HTERT RPE-1 (cell line): ENCODE results near the gene TFEB.

Experiments
- in situ Hi-C: fragments of 300-500 bp; cut with MboI; formaldehyde crosslinking; loops from 4 replicates; pipeline ENCODE4 v1.14.3; 2020; ENCODE audit warnings: low sequenced_read_pairs

Gene TFEB

GRCh38 chr6:41655176-41655575, 80.2 kb downstream of the TFEB start:
- in situ Hi-C loops, result no loop called here

DNA sequence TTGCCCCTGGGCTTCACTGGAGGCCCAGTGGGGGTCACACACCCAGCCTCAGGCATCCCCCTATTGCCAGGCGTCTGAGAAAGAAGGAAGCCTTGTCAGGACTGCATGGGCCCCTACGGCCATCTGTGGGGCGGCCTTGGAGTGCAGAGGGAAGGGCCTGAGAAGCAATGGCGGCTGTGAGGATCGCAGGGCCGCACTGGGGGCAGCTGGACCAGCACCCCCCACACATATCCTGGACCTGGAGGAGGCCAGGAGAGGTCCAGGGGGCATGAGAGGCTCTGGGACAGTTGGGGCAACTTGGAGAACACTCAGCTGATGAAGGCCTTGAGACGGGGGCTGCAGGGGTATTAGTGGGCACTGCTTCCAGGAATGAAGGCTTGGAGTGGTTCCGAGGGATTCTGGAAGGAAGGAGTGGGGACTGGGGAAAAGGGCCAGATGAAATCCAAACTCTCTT, 80.7 kb downstream of the TFEB start:
- in situ Hi-C loops, result no loop called here

DNA sequence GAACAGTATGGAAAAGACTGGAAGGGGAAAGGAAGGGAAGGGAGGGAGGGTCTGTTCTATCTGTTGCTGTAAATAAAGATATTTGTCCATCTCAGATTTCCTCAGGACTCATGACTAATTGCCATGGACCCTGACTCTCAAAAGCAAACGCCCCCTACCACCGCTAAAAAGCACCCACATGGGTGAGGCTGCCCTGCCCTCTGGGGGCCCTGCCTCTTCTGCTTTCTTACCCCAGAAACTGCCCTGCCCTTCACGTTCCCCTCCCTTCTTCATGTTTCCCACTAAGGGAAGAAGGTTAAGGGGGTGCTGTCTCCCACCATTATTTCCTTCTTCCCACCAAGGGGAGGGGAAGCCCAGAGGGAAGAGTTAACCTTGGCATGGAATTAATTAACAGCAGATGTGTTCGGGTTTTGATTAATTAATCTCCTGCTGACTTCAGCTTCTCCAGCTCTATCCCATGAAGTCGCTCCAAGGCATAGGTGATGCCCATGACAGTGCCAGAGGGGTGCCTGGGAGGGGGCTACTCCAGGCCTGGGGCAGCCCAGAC, 81.2 kb downstream of the TFEB start:
- in situ Hi-C loops, result no loop called here

- in situ Hi-C loops, result no loop called here
Measured at GRCh38 chr6:41653691-41654090, 81.7 kb downstream of the TFEB start.

DNA sequence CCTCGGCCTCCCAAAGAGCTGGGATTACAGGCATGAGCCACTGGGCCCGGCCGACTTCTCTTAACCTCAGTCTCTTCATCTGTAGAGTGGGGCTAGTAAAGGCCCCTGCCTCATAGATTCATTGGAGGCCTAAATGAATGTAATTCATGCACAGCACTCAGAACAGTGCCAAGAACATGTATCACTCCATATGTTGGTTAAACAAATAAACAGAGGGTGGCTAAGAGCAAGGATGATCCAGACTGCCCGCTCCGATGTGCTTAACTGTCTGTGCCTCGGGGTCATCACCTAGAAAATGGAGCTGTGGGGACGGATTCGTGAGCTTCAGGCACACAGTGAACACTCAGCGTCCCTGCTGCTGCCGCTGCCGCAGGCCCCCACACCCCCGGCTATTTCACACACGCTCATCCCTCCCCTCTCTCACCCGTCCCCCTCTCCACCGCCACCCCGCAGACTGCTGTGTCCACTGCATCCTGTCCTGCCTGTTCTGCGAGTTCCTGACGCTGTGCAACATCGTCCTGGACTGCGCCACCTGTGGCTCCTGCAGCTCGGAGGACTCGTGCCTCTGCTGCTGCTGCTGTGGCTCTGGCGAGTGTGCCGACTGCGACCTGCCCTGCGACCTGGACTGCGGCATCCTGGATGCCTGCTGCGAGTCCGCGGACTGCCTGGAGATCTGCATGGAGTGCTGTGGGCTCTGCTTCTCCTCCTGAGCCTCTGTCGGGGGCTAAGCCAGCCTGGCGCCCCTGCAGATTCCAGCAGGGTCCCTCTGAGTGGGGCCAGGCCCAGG, 82.3 kb downstream of the TFEB start:
- in situ Hi-C loops, result no loop called here

GRCh38 chr6:41651962-41652657, 83.3 kb downstream of the TFEB start:
- in situ Hi-C loops, result no loop called here

GRCh38 chr6:41651246-41651961, 84.0 kb downstream of the TFEB start:
- in situ Hi-C loops, result no loop called here

DNA sequence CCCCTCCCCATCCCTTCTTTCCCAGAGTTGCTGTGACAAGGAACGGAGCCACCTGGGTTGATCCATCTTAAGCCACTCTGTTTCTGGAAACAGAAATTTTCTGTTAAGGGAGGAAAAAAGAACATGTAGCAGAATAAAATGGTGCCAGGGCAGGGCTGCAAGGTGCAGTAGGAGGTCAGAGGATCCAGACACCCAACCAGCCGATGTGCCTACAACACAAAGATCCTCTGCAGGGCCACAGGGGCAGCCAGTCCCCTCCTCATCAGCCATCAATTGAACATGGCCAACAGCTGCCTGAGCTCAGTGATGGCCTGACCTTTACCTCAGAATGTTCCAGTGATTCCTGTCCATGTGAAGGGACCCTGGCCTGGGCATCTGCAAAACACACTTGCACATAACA, 85.3 kb downstream of the TFEB start:
- in situ Hi-C loops, result no loop called here

DNA sequence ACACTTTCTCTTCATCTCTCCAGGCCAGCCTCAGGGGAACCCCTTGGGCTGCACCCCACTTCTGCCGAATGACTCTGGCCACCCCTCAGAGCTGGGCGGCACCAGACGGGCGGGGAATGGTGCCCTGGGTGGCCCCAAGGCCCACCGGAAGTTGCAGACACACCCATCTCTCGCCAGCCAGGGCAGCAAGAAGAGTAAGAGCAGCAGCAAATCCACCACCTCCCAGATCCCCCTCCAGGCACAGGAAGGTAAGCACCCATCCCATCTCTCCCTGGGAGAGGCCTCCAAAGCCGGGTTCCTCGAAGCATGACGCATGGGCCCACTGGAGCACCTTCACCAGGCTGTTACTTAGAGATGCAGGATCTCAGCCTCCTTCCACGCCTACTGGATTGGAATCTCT, 85.8 kb downstream of the TFEB start:
- in situ Hi-C loops, result no loop called here

DNA sequence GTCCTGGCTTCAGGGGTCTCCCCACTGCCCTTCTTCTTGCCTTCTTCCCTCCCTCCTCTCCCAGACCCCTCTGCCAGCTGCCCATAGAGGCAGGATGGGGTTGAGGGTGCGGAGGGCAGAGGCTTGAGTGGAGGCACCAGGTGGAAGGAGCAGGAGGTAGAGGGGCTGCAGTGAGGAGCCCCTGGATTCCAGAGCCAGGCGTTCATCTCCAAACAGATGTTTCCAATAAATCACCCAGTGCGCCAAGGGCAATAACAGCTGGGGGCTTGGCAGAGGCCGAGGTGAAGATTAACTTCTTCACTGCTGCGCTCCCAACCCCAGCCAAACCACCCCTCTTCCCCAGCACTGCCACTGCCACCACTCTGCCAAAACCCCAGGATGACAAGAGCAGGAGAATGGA, 86.5 kb downstream of the TFEB start:
- in situ Hi-C loops, result no loop called here

DNA sequence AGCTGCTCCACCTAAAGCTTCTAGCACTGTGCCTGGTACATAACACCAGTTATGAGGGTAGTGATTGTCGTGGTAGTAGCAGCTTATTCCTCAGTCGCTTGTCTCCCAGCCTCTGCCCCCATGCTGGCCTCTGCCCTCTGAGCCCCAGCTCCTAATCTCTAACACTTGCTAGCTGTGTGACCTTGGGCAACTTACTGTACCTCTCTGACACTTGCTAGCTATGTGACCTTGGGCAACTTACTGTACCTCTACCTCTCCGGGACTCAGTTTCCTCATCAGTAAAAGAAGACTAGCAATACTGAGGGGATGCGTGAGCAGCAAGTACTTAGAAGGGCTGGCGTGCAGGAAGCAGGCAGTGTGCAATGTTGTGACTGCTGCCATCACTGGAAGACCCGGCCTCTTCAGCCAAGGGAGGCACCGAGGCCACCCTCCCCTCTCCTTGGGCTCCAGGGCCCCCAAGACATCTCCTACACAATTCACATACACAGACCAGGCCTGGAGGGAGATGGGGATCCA, 87.3 kb downstream of the TFEB start:
- in situ Hi-C loops, result no loop called here

- in situ Hi-C loops, result no loop called here
Measured at GRCh38 chr6:41647061-41647511, 88.3 kb downstream of the TFEB start.

- in situ Hi-C loops, result no loop called here
Measured at GRCh38 chr6:41646026-41646795, 89.2 kb downstream of the TFEB start.

- in situ Hi-C loops, result no loop called here
Measured at GRCh38 chr6:41645007-41645618, 90.3 kb downstream of the TFEB start.

- in situ Hi-C loops, result no loop called here
Measured at GRCh38 chr6:41644297-41644879, 91.0 kb downstream of the TFEB start.

DNA sequence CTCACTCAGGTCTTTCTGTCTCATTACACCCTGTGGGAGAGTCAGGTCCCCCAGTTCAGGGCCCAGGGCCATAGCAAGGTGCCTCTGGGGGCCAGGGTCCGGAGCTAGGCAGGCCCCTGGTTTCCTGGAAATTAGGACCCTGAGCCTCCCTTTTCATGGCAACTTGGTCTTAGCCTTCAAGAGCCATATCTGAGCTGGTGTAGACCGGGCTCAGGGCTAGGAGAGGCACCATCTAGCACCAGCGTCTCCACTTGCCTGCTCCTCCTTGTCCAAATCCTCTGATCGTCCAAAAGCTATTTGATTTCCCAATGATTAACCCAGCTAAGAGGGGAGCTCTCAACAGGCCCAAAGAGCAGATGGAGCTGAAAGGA, 91.5 kb downstream of the TFEB start:
- in situ Hi-C loops, result no loop called here

- in situ Hi-C loops, result no loop called here
Measured at GRCh38 chr6:41642960-41643898, 92.2 kb downstream of the TFEB start.

DNA sequence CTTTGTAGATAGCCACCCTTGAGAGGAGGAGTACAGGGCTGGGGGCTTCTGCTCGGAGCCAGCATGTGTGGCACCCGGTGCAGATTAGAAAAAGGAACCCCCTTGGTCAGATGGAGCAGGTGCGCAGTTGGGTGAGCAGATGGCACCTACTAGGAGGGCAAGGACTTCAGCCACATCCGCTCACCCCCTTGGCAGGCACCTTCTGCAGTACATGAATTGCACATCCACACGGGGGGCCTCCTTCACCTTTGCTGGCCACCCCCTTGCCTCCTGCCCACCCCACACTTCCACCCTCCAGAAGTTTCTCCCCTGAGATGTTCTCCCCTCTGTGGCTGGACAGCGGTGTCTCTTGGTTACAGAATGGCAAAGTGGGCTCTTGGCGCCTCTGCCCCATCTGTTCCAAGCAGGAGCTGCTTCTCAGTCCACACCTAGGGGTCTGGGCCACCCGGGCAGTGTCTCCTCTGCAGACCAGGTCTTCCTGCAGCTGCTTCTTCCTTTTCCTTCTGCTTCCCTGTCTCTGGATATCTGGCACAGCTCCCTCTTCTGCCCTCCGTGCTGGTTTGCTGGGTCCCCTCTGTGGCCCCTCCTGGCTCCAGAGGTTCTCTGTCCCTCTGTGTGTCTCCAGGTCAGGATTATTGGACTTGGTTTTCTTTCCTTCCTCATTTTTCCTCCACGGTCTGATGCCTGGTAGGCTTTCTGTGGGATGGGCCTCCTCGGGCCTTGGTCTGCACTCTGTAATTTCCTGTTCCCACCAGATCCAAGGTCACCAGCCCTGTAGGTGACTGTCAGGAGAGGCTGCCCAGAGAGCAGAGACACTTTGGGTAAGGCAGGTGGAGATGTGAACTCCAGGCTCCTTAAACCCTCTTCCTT, 93.1 kb downstream of the TFEB start:
- in situ Hi-C loops, result no loop called here
